Omental fat pad (tissue), 4 donors: ENCODE measurements around the gene SFT2D2. TPM values are rescaled to one million over a fixed set of nuclear protein-coding genes. Genes with fewer than 3 reads are reported as not detected.
A peak's percentile ranks its signal among the peaks of the same experiment; 100 is the strongest.
"Not testable (repeated sequence)": the region's sequence is repeated elsewhere in the genome, so short reads cannot be mapped to it uniquely, and the experiment has no call there.

Source experiments
- ATAC-seq: fragments of 150-250 bp; one replicate; pipeline ENCODE4 v1.9.1; 2016; ENCODE audit warnings: mild to moderate bottlenecking, moderate library complexity; ENCODE audit not compliant: low FRiP score
- DNase-seq: peaks from one replicate; pipeline ENCODE4 v3.0.0-alpha.2; 2019; ENCODE audit warnings: low spot score
- CTCF ChIP-seq, 3 donors: fragments of 450-650 bp; IDR thresholded peaks; one replicate each; pipeline ENCODE4 v1.5.1; 2016 to 2017; ENCODE audit warnings: antibody characterized with exemption in 3 of 3, mild to moderate bottlenecking in 3 of 3, moderate library complexity in 2 of 3
- total RNA-seq, 4 donors: library from RNA; depleted of rRNA; stranded (reverse); fragments of >200 nt; gene quantifications; one replicate each; pipeline ENCODE4 v1.1.0, GENCODE V29; 2016

SFT2D2 gene
- total RNA-seq = 10 to 100 TPM; 36.8 to 41.0 (median 37.4) TPM

- TF ChIP-seq CTCF (IDR thresholded peaks at IDR 0.05) = no peak
- ATAC-seq (peak; percentile 93), DNase-seq (no peak)
Observed at GRCh38 chr1:168225476-168226190, at the start of gene SFT2D2. Gene SFT2D2 (plus strand): TSS chr1:168226004. CDS start chr1:168226080, 76 bp downstream.

- TF ChIP-seq CTCF (IDR thresholded peaks at IDR 0.05) = no peak
- ATAC-seq (no peak), DNase-seq (no peak)
Observed at GRCh38 chr1:168178227-168178637, 47.6 kb upstream of the SFT2D2 start.

- peak; percentile 99 for ATAC-seq
- peak in 1 of 3 donors; percentile 74 for TF ChIP-seq CTCF (IDR thresholded peaks at IDR 0.05)
- peak; percentile 84 for DNase-seq
Observed at GRCh38 chr1:168178638-168179437, 47.0 kb upstream of the SFT2D2 start, which contains the start of gene TIPRL. Gene TIPRL (plus strand): TSS chr1:168178962. CDS start chr1:168179078, 116 bp downstream.

GRCh38 chr1:168179438-168180147 lies 46.2 kb upstream of the SFT2D2 start:
- DNase-seq (no peak), ATAC-seq (no peak)
- no peak for TF ChIP-seq CTCF (IDR thresholded peaks at IDR 0.05)

- ATAC-seq = no peak
- DNase-seq = no peak
- TF ChIP-seq CTCF (IDR thresholded peaks at IDR 0.05) = no peak
Observed at GRCh38 chr1:168180148-168180524, 45.7 kb upstream of the SFT2D2 start.

GRCh38 chr1:168181063-168181720 lies 44.6 kb upstream of the SFT2D2 start:
- ATAC-seq, DNase-seq: not testable (repeated sequence)

GRCh38 chr1:168187177-168187576 lies 38.6 kb upstream of the SFT2D2 start:
- TF ChIP-seq CTCF (IDR thresholded peaks at IDR 0.05) = no peak
- ATAC-seq (no peak), DNase-seq (no peak)
